HG02623 (cell line): ENCODE data around the gene NRIP3.
"Not testable (repeated sequence)": the region's sequence is repeated elsewhere in the genome, so short reads cannot be mapped to it uniquely, and the experiment has no call there.

Experiments used
- ATAC-seq: cut with Tn5 transposase; IDR thresholded peaks from one replicate; pipeline ENCODE4 v1.9.1; 2021; ENCODE audit warnings: moderate library complexity; ENCODE audit not compliant: unreplicated experiment

The NRIP3 gene

DNA sequence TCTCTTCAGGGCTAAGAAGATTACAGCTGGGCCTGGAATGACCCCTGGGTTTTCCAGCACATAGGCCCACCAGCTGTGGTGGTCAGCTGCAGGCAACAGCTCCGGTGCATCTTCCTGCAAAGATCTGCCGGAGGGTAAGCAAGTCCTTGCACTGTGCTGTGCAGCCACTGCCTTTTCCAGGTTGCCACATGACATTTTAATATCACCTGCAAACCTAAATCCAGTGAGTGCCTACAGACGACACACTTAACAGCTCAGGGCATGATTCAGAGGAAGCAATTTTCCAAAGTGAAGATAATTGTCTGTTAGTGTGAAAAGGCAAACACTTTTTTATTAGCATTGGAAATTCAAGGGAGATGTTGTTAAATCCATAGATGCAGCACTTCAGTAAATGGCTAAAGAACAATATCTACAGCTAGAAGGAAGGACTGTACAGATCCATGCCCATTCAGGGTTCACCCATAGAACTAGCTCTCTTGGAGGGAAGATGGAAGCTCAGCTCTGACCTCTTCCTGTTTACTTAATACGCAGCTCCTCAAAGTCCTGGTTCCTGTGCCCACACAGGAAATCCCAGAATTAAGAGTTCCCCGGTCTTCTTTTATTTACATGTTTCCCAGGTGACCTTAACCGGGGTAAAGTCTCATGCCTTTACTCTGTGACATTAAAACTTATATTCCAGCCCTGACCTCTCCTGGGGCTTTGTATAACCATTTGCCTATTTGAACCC, 13.3 kb upstream of the NRIP3 start:
- no peak for ATAC-seq

DNA sequence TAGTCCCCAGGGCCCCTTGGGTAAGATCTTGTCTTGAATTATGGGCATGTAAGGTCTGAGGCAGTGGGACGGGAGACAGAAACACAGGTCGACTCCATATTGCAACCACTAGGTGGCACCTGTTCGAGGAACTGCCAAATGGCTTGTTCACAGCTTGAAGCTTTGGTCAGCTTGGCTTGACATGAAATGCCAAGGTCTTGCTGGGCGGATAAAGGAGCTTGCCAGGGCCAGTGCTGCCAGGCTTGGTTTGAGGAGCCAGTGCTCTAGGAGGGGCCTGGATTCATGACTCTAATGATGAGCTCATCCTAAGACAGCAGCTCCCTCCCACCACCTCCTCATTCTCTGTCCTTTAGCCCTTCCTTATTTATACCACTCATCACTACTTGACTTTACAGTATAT, 11.9 kb upstream of the NRIP3 start:
- peak; percentile 58 for ATAC-seq

DNA sequence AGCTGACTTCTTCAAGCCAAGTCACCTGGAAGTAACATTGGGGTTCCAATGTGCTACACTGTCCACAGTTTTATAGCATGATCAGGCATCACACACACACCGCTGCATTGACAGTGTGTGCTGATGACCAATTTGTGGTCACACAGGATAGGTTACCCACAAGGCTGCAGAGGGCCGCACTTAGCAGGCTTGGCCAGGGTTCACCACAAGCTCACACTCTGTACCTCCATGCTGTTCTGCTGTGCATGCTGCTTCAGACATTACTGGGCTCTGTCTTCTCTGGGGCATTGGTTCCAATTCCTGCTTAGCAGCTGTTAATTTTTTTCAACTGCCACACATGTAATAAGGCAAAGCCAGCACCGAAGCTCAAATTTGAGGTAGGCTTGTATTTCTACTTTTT, 11.0 kb upstream of the NRIP3 start:
- no peak for ATAC-seq

DNA sequence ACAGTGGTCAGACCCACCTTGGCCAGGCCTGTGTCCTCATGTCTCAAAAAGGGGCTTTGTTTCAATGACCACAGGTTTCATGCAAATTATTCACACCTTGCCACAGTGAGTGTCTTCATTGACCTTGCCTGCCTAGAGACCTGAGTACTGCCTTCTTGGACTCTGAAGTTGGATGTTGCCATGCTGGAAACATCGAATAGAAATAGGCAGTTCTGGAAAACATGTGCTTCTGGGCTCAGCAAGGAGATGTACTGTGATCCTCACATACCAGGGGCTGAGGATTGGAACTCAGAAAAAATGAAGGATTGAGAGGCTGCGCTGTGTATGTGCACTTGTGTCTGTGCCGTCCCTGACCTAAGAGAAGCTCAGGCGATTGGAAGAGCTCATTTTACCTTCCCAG, 9.6 kb upstream of the NRIP3 start:
- no peak for ATAC-seq

DNA sequence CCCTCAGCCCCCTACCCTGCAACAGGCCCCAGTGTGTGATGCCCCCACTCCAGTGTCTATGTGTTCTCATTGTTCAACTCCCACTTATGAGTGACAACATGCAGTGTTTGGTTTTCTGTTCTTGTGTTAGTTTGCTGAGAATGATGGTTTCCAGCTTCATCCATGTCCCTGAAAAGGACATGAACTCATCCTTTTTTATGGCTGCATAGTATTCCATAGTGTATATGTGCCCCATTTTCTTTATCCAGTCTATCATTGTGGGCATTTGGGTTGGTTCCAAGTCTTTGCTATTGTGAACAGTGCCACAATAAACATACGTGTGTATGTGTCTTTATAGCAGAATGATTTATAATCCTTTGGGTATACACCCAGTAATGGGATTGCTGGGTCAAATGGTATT, 5.7 kb upstream of the NRIP3 start:
- not testable (repeated sequence) for ATAC-seq

DNA sequence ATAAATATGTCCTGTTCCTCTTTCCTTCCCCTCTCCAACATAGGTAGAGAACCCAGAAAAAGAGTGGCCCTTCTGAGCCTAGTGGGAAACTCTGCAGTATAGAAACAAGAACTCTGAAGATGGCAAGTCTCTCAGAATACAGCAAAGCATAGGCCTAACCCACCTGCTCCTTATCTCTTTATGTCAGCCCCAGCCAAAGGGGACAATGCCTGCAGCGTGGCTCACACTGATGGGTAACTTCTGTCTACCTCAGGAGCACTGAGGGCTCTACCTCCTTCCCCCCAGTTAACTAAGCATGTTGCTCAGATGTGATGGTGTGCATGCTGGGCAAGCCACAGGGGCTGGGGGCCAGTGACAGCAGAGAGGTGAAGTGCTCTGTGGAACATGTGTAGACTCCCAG, 4.9 kb upstream of the NRIP3 start:
- ATAC-seq, result no peak

DNA sequence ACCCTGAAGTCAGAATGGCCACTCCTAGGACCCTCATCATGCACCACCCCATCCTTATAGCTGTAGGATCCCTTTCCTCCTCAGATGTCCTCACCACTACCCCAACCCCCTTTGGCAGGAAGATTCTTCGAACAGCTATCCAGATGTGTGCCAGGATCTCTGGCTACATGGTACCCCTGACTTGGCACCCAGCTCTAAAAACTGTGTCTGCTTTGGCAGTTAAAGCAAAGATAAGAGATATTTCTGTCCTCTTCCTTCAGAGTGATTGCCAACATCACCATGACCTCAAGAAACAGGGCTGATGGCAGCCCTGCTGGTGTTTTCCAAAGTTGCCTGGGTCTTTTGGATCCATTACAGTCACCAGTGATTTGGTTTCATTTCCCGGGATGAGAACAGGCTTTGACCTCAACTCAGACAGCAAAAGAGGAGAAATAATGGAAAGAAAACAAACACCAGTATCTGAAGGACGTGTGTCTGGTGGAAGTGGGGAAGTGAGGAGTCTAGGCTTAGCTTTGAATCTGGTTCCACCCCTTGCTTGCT, 4.3 kb upstream of the NRIP3 start:
- ATAC-seq, result no peak

DNA sequence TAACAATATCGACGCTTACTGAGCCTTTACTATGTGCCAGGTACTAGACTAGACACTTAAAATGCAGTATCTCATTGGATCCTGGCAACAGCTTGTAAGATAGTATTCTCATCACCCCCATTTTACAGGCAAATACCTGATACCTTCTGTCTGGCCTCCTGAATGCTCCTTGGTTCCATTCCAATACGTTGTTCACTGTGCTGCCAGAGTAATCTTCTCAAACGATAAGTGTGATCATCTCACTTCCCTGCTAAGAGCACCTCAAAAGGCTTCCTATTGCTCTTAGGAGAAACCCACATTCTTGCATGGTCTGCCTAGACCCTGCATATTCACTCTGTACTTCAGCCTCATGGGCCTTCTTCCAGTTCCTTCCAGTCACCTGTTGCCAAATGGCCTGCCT, 1.3 kb upstream of the NRIP3 start:
- no peak for ATAC-seq

DNA sequence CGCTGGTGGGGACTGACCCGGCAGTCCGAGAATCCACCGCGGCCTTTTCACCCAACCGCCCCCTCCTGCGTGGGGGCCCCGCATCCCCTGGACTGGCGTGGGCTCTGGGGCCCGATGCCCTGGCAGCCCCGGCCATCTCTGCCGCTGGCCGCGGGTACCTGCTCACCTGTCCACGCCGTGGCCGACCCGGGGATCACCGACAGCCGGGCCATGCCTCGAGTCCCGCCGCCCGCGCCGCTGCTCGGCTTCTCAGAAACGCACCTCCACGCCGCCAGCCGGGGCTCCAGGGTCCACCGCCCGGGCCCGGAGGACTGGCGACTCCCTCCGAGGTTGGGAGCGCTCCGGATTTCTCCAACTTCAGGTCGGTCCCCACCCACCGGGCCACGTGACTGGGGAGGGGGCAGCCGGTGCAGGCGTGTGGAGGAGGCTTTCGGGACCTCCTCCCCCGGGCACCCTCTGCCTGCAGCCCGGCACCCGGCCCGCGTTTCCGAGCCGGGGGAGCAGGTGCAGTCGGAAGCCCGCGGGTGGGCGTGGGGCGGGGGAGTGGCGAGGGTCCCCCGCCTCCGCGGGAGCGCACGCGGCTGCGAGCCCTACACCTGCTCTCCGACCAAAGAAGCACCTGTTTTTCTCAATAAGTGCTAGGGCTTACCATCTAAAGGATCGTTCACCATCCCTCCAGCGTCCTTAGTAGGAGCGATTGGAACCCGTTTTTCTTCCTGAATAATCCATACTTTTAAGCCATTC, 554 bp upstream of the NRIP3 start:
- ATAC-seq, result no peak

DNA sequence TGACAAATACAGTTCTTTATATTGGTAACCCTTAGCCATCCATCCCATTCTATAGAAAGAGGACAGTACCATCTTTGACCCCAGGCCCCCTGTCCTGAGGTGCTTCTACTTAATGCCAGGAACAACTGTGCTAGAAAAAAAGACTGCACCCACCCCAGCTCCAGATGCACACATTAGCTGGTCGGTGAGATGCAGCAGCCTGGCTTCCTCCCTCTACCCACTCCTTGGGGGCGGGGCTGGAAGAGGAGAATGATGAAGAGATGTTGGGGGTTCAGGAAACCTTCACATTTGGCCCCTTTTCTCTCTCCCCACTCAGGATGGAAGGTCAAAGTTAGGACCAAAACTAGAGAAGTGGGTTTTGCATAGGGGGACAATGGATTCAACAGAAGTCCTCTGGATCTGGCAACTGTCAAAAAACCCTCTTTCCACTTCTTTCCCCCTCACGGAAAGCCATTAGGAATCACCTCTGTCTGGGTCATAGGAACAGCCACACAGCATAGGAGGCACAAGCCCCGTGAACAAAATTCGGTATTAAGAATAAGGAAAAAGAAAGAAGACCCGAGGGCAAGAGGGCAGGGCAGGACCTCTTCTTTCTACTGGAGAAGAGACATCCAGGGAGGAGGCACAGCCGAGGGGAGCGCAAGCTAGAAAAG, 755 bp downstream of the NRIP3 start:
- ATAC-seq, result no peak

DNA sequence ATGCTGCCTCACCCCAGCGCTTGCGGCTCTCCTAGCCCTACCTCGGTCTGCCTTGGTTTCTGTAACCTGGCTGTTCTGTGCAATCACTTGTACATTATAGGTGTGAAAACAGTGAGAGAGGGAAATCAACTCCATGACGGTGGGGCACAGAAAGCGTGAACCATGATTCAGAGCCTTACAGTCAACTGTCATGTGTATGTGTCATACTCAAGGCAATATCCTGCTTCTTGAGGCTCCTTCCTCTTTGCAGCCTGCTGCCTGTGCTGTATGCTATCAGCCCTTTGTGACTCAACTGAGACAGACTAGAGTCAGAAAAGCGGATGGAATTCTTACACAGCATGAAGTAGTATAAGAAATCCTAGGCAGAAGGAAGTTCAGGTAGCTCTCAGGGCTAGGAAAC, 2.1 kb downstream of the NRIP3 start:
- ATAC-seq, result no peak

DNA sequence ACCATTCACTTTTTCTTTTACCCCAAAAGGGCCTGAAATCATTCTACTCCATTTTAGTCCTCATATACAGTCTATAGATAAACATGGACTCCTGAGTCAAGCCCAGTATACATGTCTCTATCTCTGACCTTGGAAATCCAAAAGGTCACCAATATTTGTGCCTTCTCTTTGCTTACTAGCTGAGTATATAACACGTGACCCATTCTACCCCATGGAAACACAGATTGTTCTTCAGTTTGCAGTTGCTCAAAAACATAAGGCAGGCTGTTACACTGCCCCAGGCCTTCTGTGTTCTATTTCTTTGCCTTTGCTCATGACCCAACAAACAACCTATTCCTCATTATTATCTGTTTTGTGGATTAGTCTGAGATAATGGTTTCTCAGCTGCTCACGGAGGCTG, 5.8 kb downstream of the NRIP3 start:
- no peak for ATAC-seq

DNA sequence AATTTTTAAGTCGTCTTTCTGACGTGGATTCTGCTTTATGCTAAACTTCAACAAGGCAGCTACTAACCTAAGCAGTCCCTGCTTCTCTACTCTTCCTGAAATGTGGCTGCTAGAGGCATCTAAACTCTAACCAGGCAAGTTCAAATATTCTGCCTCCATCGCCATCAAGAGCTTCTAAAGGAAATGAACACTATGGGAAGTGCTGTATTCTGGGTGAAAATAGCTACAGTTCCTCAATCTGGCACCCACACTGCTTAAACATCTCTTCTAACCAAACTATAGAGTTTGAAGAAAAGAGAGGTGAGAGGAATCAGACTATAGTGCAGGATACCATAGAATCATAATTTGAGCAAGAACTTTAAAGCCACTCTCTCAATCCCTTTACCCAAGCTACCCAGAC, 6.3 kb downstream of the NRIP3 start:
- ATAC-seq, result no peak

DNA sequence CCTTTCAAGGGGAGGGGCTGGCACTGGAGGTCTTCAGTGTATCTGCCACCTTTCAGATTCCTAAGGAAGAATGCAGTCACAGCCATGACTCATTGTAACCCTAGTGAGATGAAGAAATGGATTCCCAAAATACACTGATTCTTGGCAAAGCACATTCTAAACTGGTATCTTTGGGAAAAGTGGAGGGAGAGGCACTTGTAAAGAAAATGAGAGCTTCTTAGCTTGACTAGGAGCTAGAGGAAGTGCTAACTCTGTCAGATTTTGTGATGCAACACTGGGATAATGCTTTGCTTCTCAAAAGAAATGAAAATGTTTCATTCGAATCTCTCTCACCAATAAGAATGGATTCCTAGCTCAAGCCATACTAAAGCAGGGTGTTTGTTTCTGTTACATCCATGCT, 14.3 kb downstream of the NRIP3 start:
- no peak for ATAC-seq

DNA sequence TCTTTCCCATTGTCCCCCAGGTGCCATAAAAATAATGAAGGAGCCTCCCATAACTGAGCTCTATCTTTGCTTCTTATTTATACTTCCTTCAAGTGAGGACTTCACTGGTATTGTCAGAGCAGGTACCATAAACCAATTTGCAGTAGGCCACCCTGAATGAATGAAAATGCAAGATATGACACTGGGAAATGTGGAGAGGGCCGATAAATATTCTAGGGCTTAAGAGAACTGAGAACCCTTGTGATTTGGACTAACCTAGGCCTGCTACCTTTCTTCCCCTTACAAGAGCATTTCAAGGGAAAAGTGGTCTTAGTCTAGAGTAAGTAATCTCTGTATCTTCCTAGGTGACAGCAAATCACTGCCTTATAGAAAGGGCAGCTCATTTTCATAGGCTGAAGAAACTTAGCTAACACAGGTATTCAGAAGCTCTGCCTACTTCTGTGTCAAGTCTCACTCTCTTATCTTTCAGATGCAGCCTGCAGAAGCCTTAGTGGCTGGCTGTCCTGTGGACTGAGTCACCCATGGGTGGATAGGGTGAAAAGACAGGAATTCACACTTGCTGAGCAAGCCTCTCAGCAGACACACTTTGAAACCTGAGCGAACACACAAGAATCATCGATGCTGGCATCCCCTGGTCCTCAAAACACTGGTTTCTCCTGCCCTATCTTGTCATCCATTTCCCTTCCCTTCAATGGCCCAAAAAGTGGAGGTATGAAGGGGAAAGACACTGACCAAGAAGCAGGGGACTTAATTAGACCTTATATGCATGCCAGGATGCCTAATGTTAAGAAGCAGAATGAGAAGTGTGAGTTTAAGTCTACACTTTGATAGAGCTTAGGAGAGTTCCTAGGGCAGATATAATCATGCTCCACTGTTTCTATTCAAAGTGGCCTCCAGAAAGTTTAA, 15.2 kb downstream of the NRIP3 start:
- no peak for ATAC-seq

DNA sequence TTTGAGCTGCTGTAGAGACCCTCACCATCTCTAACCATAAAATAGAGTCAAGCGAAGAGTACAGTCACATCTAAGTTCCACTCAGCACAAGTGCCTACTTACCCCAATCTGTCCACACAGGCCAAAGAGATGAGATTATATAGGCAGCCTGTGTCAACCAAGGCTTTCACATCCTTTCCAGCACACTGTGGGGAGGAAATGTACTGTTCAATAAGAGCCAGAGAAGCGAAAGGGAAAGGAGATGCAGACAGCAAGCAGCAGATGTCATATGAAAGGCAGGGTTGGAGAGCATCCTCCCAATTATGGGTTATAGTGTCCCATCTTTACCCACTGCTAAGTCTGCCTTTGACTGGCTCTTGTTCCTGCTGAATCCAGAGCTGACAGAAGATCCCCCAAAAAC, 16.4 kb downstream of the NRIP3 start:
- no peak for ATAC-seq

DNA sequence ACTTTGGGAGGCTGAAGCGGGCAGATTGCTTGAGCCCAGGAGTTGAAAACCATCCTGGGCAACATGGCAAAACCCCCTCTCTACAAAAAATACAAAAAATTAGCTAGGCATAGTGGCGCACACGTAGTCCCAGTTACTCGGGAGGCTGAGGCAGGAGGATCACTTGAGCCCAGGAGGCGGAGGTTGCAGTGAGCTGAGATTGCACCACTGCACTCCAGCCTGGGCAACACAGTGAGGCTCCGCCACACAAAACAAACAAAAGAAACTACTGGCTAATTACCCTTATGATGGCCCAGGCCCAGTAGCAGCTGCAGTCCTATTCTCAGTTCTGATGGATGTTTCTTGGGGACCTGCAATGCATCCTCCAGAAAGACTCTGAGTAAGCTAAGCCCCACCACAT, 17.0 kb downstream of the NRIP3 start:
- ATAC-seq, result not testable (repeated sequence)

DNA sequence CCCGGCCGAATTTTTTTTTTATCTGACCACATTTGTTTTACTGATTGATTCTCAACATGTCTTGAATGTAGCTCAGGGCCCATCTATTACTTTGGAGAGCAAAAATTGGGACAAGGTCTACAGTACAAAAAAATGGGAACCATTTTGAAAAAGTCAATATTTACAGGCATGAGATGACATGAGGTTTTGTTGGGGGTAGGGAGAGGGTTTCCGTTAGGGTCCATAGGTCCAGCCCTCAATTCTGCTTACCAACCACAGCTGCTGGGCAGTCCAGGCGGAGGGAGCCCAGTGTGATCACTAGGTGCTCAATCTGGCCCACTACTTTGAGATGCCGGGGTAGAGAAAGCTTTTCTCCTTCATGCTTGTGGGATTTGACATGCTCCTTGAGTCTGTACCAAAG, 18.3 kb downstream of the NRIP3 start:
- no peak for ATAC-seq

DNA sequence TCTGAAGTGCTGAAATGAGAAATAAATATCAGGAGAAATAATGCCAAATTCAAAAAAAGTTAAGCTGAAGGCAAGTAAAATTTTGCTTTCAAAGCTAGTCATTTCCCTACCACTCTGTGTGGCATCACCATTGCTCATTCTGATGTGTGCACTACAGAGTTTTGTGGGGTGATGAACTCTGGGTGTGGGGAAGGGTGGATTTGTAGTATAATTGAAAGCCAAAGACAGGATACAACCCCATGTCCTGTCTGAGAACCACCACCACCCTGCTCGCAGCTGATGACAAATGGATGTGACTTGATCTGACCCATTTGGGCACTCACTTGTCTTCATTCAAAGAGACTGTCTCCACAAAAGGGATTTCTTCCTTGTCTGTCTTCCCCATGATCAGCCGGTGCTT, 20.2 kb downstream of the NRIP3 start:
- ATAC-seq, result no peak

DNA sequence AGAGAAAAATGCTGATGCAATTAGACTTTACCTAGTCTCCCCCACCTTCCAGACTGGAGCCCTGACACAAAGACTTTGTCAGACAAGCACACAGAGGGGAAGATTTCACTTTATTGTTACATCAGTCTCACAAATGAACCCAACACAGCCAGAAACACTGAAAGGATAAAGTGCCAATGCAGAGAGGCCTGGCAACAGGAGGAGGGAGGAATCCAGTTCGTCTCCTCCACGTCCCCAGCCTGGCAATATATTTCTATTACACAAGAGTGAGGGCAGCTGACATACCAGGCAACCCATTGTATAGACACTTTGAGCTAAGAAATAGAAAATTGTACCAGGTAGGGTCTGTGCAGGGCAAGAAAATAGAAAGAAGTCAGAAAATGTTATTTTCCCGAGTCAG, 23.3 kb downstream of the NRIP3 start:
- ATAC-seq, result no peak

DNA sequence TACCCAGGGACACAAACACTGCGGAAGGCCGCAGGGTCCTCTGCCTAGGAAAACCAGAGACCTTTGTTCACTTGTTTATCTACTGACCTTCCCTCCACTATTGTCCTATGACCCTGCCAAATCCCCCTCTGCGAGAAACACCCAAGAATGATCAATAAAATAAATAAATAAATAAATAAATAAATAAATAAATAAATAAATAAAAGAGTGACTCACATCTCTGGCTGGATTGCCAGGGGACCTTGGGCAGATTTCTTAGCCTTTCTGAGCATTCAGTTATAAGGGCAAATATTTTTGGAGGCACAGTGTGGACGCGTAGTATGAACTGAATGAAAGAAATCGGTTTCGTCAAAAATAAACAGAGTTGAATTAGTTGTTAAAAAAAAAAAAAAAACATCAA, 24.4 kb downstream of the NRIP3 start:
- ATAC-seq, result not testable (repeated sequence)
